CD4-positive, alpha-beta memory T cell (primary cell): ENCODE results near the gene HNRNPH3. TPM values are rescaled to one million over a fixed set of nuclear protein-coding genes. Genes with fewer than 3 reads are reported as not detected.

Experiments
- CTCF ChIA-PET: fragments of 350-600 bp; sonication (Branson Sonifier 250); formaldehyde crosslinking; loops from one replicate; lab custom pipeline; 2021; ENCODE audit warnings: inconsistent platforms; ENCODE audit not compliant: partially characterized antibody; lab: Charles Lee
- POLR2A ChIA-PET: fragments of 350-600 bp; sonication (Branson Sonifier 250); formaldehyde crosslinking; loops from one replicate; lab custom pipeline; 2021; ENCODE audit not compliant: partially characterized antibody; lab: Charles Lee
- DNase-seq, 5 donors: peaks; one replicate each; pipeline versions ENCODE4 v3.0.0 to v3.0.0-alpha.2; 2020 to 2022; ENCODE audit warnings: mixed read lengths in 1 of 5
- H3K27ac ChIP-seq: one replicate; pipeline ENCODE4 v1.7.0; 2013; ENCODE audit warnings: low read depth, low read length
- H3K27me3 ChIP-seq: 2 replicates; pipeline ENCODE4 v1.7.0; 2013; ENCODE audit warnings: mild to moderate bottlenecking, low read length, moderate library complexity; ENCODE audit not compliant: insufficient read depth
- H3K36me3 ChIP-seq: 2 replicates; pipeline ENCODE4 v1.7.0; 2013; ENCODE audit warnings: mild to moderate bottlenecking, low read length, moderate library complexity; ENCODE audit not compliant: insufficient read depth
- H3K4me1 ChIP-seq: 2 replicates; pipeline ENCODE4 v1.7.0; 2013; ENCODE audit warnings: mild to moderate bottlenecking, low read length, moderate library complexity; ENCODE audit not compliant: insufficient read depth
- H3K4me3 ChIP-seq, 2 donors: one replicate each; pipeline ENCODE4 v1.7.0; 2013; ENCODE audit warnings: low read length in 2 of 2, mild to moderate bottlenecking in 1 of 2
- H3K9me3 ChIP-seq, 2 donors: one replicate each; pipeline ENCODE4 v1.7.0; 2013; ENCODE audit warnings: low read length in 2 of 2, control low read depth in 1 of 2; ENCODE audit not compliant: control insufficient read depth in 1 of 2
- H3K27ac Mint-ChIP-seq, 7 donors: one replicate each; pipeline ENCODE4 v1.8.0; 2020 to 2021; ENCODE audit warnings: mixed read lengths in 7 of 7, mild to moderate bottlenecking in 6 of 7, inconsistent platforms in 3 of 7, moderate library complexity in 3 of 7
- H3K27me3 Mint-ChIP-seq, 2 donors: one replicate each; pipeline ENCODE4 v1.8.0; 2020 to 2021; ENCODE audit warnings: mixed read lengths in 2 of 2
- H3K36me3 Mint-ChIP-seq, 2 donors: one replicate each; pipeline ENCODE4 v1.8.0; 2020 to 2021; ENCODE audit warnings: mixed read lengths in 2 of 2, inconsistent platforms in 1 of 2, mild to moderate bottlenecking in 1 of 2
- H3K4me1 Mint-ChIP-seq, 4 donors: one replicate each; pipeline ENCODE4 v1.8.0; 2020 to 2021; ENCODE audit warnings: mixed read lengths in 4 of 4, mild to moderate bottlenecking in 1 of 4
- H3K4me3 Mint-ChIP-seq, 8 donors: one replicate each; pipeline ENCODE4 v1.8.0; 2020 to 2021; ENCODE audit warnings: mixed read lengths in 8 of 8, mild to moderate bottlenecking in 7 of 8, moderate library complexity in 6 of 8, inconsistent platforms in 3 of 8
- H3K9me3 Mint-ChIP-seq, 8 donors: one replicate each; pipeline ENCODE4 v1.8.0; 2020 to 2021; ENCODE audit warnings: mixed read lengths in 8 of 8, mild to moderate bottlenecking in 5 of 8, inconsistent platforms in 3 of 8, moderate library complexity in 1 of 8
- intact Hi-C: fragments of 100-400 bp; cut with micrococcal nuclease; formaldehyde crosslinking; loops from one replicate; pipeline ENCODE4 v1.15.1; 2023
- polyA plus RNA-seq, 2 donors: library from polyadenylated mRNA; unstranded; fragments of 300-500 nt; fragmentation: Illumina TruSeq; gene quantifications; one replicate each; pipeline ENCODE4 v1.2.3, GENCODE V29; 2021
- total RNA-seq, 2 experiments: library from RNA; stranded (reverse); gene quantifications; one replicate each; pipeline ENCODE4 v1.2.3, GENCODE V29; 2021

Gene HNRNPH3, protein sequence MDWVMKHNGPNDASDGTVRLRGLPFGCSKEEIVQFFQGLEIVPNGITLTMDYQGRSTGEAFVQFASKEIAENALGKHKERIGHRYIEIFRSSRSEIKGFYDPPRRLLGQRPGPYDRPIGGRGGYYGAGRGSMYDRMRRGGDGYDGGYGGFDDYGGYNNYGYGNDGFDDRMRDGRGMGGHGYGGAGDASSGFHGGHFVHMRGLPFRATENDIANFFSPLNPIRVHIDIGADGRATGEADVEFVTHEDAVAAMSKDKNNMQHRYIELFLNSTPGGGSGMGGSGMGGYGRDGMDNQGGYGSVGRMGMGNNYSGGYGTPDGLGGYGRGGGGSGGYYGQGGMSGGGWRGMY
- 100 to 1,000 TPM; 170 to 176 TPM for total RNA-seq
- 100 to 1,000 TPM; 121 to 137 TPM for polyA plus RNA-seq

DNA sequence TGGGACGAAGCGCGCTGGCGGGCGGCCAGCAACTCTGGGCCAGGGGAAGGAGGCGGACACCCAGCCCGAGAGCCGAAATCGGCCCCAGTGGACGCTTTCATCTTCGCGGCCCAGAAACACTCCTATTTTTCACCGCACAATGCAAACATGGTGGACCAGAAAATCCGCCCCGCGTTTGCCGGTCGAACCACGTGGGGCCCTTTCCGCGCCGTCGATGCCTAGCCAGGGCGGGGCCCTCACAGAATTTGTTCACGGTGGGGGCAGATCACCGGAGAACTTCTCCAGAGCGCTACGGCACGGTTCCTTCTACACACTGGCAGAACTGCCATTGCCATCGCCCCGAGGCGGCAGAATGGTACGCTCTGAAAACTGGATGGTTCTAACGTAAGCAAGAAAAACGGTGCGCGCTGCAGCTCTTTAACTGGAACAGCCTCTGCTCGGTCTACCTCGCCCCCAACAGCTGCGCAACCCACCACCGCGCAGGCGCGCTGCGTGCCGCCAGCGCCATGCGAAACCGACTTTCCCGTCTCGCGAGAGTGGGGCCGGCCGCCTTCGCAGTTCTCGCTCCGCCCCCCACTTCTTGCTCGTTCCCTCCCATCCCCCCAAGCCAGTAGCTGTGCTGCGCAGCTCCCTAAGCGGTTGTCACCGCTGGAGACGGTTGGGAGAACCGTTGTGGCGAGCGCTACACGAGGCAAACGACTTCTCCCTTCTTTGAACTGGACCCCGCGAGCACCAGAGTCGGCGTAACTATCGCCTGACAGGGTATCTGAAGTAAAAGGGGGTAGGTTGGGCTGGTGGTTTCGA, at the start of gene HNRNPH3:
Gene HNRNPH3, plus strand, starts transcription at position 610 of the 804 bp plus-strand sequence. CDS start 5,158 bp downstream, outside the sequence.
- DNase-seq = peak; percentile 98 to 99 (median 99)
- ChIA-PET CTCF (interaction anchor here (2.4 to 4.8 kb wide), 2 partner anchors 16 to 476 kb away, joined by 6 to 39 read pairs; no protein-coding TSS in a partner anchor), POLR2A (interaction anchor here (0.7 to 4.1 kb wide), 26 partner anchors 9 to 756 kb away, joined by 3 to 62 read pairs (median 5); partner anchors contain the start of genes CCAR1, DNA2, RUFY2 and SIRT1)
- H3K4me3 Mint-ChIP-seq = peak within 1 kb of the TSS; percentile 99 to 100 (median 100)
- peaks cover 3 to 33% of the 10 kb centered on the region in 2 donors for H3K36me3 Mint-ChIP-seq
- H3K9me3 Mint-ChIP-seq = peaks cover 0 to 6% (median 0%) of the 10 kb centered on the region in 8 donors
- no peaks in the 10 kb centered on the region for H3K27me3 Mint-ChIP-seq
- Histone ChIP-seq H3K4me1 (peaks cover 46% of the 10 kb centered on the region), H3K27me3 (no peaks in the 10 kb centered on the region), H3K4me3 (peak within 1 kb of the TSS; percentile 87 to 95), H3K36me3 (no peaks in the 10 kb centered on the region), H3K27ac (peak within 1 kb of the TSS; percentile 96), H3K9me3 (no peaks in the 10 kb centered on the region)
- intact Hi-C loops = loop anchor here (1.0 to 5.0 kb wide), 9 partner anchors 76 to 756 kb away; partner anchors contain the start of genes CCAR1, DDX50, HERC4 and RUFY2
- H3K4me1 Mint-ChIP-seq = peaks cover 30 to 70% (median 41%) of the 10 kb centered on the region in 4 donors
- peak within 1 kb of the TSS; percentile 99 to 100 (median 100) for H3K27ac Mint-ChIP-seq

DNA sequence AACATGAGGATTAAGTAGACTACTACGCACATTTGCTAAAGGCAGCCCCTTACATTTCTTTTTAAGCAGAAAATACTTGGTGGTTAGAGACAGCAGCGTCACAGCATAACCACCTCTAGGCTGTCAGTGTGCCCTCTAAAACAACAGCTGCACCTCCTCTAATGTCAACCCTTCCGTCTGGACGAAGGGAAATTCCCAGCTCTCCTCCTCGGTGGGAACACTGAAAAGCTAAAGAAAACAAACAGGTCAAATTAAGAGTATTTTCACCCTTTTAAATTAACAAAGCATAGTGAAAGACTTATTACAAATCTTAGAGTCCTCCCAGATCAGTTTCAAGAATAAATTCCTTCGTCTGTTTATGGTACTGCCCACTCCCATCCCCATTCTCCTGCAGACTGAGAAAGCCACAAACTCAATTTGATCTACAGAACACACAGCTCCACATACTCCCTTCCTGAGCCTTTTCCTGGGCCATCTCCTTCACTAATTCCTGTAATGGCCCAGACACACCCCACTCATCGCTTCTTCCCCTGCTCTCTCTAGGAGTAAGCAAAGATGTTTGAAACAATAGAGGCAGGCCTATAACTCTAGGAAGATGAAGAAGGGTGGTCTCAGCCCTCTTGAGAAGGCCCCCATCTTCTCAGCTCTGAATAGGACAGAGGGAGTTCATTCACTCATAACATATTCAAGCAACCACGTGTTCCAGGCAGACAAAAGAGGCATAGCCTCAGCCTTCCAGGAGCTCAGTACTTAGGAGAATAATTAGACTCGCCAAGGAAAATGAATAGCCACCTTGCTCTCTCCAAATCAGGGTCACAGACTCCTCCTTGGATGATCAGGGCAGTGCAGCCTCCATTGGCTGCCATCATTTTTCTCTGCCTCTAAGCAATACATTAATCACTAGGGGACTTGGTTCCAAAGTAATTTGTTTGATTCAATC, 47.5 kb upstream of the HNRNPH3 start:
- intact Hi-C loops = no loop called here
- Mint-ChIP-seq H3K9me3 (peaks cover 0 to 4% (median 0%) of the 10 kb centered on the region in 8 donors), H3K36me3 (no peaks in the 10 kb centered on the region), H3K27ac (no peak overlapping the region), H3K4me1 (no peaks in the 10 kb centered on the region), H3K27me3 (no peaks in the 10 kb centered on the region), H3K4me3 (no peak overlapping the region)
- no peak overlapping the region for H3K27ac ChIP-seq
- no peaks in the 10 kb centered on the region for H3K36me3 ChIP-seq
- POLR2A ChIA-PET = no interaction called here
- CTCF ChIA-PET = no interaction called here
- DNase-seq = no peak
- H3K4me3 ChIP-seq = no peak overlapping the region
- H3K27me3 ChIP-seq = no peaks in the 10 kb centered on the region
- no peaks in the 10 kb centered on the region for H3K4me1 ChIP-seq
- H3K9me3 ChIP-seq = no peaks in the 10 kb centered on the region

DNA sequence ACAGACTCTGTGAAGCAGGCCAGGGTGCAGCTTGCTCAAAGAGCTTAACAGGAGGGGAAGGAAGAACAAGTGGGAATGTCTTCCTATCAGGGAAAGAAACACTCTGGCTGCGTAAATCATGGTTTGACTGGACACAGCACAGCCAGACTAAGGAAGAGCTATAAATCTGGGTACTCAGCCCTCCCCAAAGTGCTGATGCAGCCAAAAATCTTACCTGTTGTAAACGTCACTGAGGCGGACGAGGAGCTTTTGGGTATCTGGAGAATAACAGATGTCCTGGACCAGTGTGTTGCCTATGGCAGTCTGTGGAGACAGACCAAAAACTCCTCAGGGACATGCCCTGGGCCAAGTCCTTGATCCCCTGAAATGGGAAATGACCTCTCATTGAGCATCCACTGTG, 43.1 kb upstream of the HNRNPH3 start:
- Histone ChIP-seq H3K9me3 (no peaks in the 10 kb centered on the region), H3K27me3 (no peaks in the 10 kb centered on the region), H3K27ac (no peak overlapping the region), H3K36me3 (no peaks in the 10 kb centered on the region), H3K4me3 (no peak overlapping the region), H3K4me1 (no peaks in the 10 kb centered on the region)
- DNase-seq = no peak
- Mint-ChIP-seq H3K9me3 (no peaks in the 10 kb centered on the region), H3K27me3 (no peaks in the 10 kb centered on the region), H3K27ac (peak overlapping the region in 1 of 7 donors; percentile 6), H3K4me3 (no peak overlapping the region), H3K36me3 (no peaks in the 10 kb centered on the region), H3K4me1 (no peaks in the 10 kb centered on the region)
- ChIA-PET POLR2A (no interaction called here), CTCF (interaction anchor here (1.3 kb wide), 1 partner anchor 13 kb away, joined by 5 read pairs; no protein-coding TSS in a partner anchor)
- intact Hi-C loops = no loop called here

DNA sequence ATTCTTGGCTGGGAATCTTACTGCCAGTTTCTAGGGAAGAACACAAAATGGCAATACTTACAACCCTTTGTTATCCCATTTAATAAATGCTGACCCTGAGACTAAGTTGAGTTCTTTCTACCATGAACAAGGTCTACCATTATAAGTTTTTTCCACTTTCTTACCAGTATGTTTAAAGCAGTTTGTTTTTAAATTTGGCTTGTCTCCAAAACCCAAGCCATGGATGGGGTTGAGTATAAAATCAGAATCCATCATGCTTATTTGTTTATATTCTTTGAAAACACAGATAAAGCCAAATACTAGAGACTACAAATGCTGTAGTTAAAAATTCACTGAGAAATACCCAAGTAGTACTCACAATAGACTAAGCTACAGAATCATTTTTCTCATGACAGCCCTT, 41.1 kb upstream of the HNRNPH3 start:
- H3K27me3 ChIP-seq = no peaks in the 10 kb centered on the region
- H3K36me3 Mint-ChIP-seq = no peaks in the 10 kb centered on the region
- no peak overlapping the region for H3K4me3 ChIP-seq
- H3K4me3 Mint-ChIP-seq = no peak overlapping the region
- no peaks in the 10 kb centered on the region for H3K4me1 Mint-ChIP-seq
- ChIA-PET CTCF (no interaction called here), POLR2A (no interaction called here)
- no peaks in the 10 kb centered on the region for H3K27me3 Mint-ChIP-seq
- no peaks in the 10 kb centered on the region for H3K36me3 ChIP-seq
- no peaks in the 10 kb centered on the region for H3K9me3 ChIP-seq
- H3K27ac Mint-ChIP-seq = no peak overlapping the region
- no peak for DNase-seq
- H3K4me1 ChIP-seq = no peaks in the 10 kb centered on the region
- no peaks in the 10 kb centered on the region for H3K9me3 Mint-ChIP-seq
- no peak overlapping the region for H3K27ac ChIP-seq
- intact Hi-C loops = no loop called here

DNA sequence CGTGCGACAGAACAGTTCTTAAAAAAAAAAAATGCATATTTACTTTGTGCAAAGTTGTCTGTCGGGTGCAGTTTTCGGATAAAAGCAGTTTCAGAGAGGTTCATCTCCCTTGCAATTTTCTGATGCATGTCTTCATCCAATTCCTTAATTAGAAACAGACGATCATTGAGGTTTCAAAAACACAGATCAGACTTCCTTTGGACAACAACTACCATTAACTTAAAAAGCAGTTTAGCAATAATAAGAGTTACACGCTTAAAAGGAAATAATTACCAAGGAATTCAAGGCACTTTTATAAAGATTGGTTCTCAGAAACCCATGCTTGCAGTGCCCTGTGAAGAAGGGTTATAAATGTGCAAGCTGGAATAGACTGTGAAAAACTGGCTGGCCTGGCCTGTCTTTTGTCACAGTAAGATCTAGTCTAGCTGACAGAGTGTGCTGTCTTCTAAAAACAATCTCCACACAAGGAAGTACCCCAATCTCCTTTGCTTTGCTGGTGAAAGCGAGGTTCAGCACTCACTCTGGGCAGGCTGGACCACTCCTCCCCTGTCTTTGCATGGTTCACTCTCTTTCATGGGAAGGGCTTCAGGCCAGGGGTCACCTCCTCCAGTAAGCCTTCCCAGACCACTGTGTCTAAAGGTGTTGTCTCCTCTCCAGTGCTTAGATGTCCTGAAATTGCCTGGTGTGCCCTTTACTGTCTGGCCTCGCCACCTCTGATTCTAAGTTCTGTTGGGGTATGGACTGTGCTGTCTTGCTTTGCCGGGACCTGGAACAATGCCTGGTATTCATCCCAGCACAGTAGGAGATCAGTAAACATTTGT, 34.8 kb upstream of the HNRNPH3 start:
- Histone ChIP-seq H3K27ac (no peak overlapping the region), H3K4me1 (no peaks in the 10 kb centered on the region), H3K9me3 (no peaks in the 10 kb centered on the region), H3K36me3 (no peaks in the 10 kb centered on the region), H3K4me3 (no peak overlapping the region), H3K27me3 (no peaks in the 10 kb centered on the region)
- Mint-ChIP-seq H3K27ac (no peak overlapping the region), H3K36me3 (no peaks in the 10 kb centered on the region), H3K27me3 (no peaks in the 10 kb centered on the region), H3K4me3 (no peak overlapping the region), H3K9me3 (no peaks in the 10 kb centered on the region), H3K4me1 (peaks cover 0 to under 1% (median 0%) of the 10 kb centered on the region in 4 donors)
- CTCF ChIA-PET = no interaction called here
- POLR2A ChIA-PET = no interaction called here
- no peak for DNase-seq
- intact Hi-C loops = no loop called here

DNA sequence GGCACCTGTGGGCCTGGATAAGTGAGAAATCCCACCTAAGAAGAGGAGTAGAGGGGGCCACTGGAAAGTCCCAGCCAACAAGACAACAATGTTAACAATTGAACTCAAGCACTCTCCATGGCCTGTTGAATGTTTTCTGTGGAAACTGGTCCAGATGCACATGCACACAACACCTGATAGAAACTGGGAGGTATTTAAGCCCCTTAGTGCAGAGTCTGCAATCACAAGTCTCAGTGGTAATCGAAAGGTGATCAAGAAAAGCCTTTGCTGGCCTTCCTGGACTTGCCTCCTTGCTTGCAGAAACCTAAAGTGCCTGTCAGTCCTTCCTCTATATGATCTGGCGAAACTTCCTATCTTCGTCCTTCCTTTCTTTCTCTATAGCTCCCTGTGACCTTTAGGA, 30.6 kb upstream of the HNRNPH3 start:
- ChIA-PET CTCF (interaction anchor here (0.8 to 5.2 kb wide), 9 partner anchors 12 to 604 kb away, joined by 3 to 27 read pairs (median 5); no protein-coding TSS in a partner anchor), POLR2A (interaction anchor here (1.4 kb wide), 1 partner anchor 31 kb away, joined by 4 read pairs; the partner anchor contains the start of genes HNRNPH3 and PBLD)
- H3K27ac ChIP-seq = no peak overlapping the region
- no peaks in the 10 kb centered on the region for H3K9me3 ChIP-seq
- no peaks in the 10 kb centered on the region for H3K4me1 ChIP-seq
- Mint-ChIP-seq H3K4me1 (peaks cover 0 to 1% (median 0%) of the 10 kb centered on the region in 4 donors), H3K4me3 (no peak overlapping the region), H3K27me3 (no peaks in the 10 kb centered on the region), H3K27ac (no peak overlapping the region), H3K36me3 (no peaks in the 10 kb centered on the region), H3K9me3 (no peaks in the 10 kb centered on the region)
- DNase-seq = no peak
- intact Hi-C loops = no loop called here
- H3K27me3 ChIP-seq = no peaks in the 10 kb centered on the region
- no peak overlapping the region for H3K4me3 ChIP-seq
- H3K36me3 ChIP-seq = no peaks in the 10 kb centered on the region
